HG03521 (cell line): Measurements from ENCODE around the gene DEPDC1B.
"Not testable (repeated sequence)": the region's sequence is repeated elsewhere in the genome, so short reads cannot be mapped to it uniquely, and the experiment has no call there.

Experiments
- ATAC-seq: cut with Tn5 transposase; IDR thresholded peaks from one replicate; pipeline ENCODE4 v1.9.1; 2021; ENCODE audit warnings: mild to moderate bottlenecking, moderate library complexity; ENCODE audit not compliant: unreplicated experiment

DEPDC1B gene

DNA sequence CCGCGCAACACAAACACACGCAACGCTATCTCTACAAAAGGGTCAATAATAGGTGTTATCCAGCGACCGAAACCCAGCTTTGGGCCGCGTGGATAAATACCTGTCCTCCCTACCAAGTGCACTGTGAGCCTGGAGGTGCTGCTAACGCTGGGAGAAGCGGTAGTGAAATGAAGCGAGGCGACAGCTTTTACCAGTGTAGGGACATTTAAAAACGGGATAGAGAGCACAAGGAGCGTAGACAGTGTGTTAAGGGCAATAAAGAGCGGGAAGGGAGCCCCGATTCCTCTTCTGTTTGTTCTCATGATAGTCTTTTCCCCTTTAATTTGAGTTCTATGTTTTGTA lies 421 bp upstream of the DEPDC1B start:
- ATAC-seq: peak; percentile 6

DNA sequence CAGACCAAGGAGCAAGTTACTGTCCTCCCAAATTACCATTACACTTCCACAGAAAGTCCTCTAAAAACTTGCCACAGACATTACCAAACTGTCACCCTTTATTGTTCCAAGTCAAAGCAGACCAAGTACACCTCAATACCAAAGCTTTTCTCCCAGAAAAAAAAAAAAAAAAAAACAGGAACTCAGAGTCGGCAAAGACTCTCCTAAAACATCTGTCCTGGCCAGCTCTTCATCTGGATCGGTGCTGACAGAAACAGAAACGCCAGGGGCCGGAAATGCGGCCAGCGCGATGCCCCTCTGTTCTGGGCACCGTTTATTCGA lies 718 bp downstream of the DEPDC1B start:
- ATAC-seq: no peak

DNA sequence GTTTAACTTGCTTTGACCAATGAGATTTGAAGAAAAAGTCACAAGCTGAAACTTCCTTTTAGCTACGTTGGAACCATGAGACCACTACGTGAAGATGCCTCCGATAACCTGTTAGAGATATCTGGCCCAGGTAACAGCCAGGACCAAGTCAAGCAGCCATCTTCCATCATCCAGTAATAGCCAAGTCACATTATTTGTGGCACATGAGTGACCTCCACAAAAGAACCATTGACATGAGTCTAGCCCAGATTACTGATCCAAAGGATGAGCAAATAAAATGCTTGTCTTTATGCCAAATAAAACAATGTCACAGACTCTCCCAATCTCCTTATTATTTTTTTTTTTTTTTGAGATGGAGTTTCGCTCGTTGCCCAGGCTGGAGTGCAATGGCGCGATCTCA lies 1.6 kb downstream of the DEPDC1B start:
- ATAC-seq: no peak

DNA sequence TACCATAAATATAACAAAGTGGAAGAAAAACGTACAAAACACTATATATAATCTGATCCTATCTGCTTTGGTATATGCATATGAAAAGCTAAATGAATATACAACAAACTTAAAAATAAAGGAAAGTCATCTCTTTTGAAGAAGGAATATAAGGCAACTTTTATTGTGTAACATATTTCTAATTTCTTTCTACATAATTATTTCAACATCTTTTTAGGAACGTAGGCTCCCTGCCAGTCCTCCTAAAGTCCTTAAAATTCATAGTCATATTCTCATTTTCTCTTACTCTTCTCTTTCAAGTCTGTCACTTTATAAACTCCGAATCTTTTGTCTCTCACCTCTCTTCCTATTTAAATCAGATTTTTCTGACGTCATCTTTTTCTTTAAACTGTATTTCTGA lies 9.6 kb downstream of the DEPDC1B start:
- ATAC-seq: no peak

DNA sequence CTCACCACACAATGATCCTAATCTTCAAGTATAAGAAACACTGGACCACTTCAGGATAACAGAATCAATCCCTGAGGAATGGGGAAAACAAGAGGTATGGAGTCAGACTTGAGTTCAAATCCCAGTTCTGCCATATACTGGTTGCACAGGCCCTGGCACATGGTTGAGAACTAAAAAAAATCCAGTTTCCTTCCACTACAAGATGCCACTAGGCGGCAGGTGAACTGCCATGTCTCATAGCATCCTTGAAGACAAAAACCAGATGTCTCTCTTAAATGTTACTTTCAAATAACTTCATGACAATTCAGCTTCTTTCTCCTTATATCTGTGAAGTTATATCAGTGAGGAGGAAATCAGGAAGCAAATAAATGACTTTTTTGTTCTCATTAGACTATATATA lies 11.0 kb downstream of the DEPDC1B start:
- no peak for ATAC-seq

DNA sequence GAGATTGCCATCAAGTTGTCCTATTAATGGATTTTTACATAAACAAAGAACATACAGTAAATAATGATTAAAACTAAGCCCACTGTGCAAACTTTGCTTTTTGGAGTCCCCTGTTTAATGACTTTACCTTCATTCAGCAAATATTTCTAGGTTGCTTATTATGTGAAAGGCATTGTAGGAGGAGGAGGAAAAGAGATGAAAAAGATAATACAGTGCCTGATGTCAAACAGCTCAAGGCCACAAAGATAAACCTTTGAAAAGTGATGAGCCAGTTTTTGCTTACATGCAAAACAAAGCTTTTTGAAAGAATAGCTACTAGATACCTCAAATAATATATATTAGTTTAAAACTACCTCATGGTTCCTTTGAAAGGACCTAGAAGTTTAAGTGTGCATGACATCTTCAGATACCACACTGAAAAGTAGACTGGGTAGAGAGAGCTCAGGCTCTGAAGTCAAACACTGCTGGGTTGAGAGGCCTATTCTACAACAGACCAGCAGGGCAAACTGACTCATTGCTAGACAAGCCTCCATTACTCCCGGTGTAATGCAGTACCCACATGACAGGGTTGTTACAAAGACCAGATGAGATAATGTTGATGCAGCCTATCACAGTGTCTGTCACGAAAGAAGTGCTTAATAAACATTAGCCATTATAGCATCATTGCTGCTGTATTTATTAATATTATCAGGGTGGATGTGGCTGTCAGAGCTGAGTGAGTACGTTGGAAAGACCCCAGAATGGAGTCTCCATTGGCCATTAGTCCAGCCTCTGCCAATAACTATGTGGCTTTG lies 11.8 kb downstream of the DEPDC1B start:
- ATAC-seq: peak; percentile 97

DNA sequence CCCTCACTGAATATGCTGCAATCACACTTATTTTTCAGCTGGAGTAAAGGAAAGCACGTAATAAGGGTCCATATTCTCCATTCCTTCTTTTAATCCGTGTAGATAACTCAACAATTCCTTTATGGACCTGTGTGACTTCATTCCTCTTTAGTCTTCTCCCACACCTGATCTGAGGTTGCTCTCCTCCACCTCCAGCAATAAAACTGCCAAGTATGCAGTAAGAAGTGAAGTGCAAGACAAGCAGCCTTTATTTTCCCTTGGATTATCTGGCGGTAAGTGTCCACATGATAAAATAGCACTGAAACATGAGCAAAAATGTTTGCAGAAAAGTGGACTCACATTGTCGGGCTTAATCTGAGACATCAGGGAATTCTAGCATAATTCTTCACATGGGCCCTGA lies 13.8 kb downstream of the DEPDC1B start:
- no peak for ATAC-seq

DNA sequence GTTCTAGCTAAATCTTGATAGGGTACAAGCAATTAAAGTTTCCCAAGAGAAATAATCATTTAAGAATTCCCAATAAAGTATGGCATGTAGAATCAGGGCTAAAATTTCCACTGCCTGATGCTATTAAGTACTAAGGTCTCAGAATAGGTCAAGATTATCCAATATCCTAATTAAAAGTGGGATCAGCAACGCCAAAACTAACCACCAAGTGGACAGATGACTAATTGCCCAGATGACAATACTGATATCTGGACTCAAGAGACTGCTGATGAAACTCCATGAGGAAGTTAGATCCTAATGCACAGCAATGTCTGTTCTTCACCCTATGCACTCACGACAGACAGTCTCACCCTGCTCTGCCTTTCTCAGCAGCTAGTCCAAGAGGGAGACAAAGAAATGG lies 14.3 kb downstream of the DEPDC1B start:
- ATAC-seq: no peak

DNA sequence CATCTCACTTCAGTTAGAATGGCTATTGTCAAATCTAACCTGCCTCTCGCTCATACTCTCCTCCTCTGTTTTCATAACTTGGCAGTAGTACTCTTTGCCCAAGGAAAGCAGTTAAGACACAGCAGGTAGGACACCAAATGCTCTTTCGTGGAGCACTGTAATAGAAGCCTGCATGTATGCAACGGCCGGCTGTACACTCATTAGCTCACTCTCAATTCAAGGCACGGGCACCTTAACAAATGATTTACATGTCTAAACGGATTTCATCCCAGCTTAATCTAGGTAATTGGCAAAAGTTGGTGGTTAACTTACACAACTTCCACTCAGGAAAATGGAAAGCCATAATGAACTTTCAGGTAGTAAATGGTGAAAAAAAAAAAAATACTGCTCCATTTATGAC lies 14.9 kb downstream of the DEPDC1B start:
- ATAC-seq: no peak

DNA sequence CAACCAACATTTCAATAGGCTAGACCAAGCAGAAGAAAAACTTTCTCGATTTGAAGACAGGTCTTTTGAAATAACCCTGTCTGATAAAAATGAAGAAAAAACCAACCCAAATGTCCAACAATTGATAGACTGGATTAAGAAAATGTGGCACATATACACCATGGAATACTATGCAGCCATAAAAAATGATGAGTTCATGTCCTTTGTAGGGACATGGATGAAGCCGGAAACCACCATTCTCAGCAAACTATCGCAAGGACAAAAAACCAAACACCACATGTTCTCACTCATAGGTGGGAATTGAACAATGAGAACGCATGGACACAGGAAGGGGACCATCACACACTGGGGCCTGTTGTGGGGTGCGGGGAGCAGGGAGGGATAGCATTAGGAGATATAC lies 18.0 kb downstream of the DEPDC1B start:
- ATAC-seq: not testable (repeated sequence)

DNA sequence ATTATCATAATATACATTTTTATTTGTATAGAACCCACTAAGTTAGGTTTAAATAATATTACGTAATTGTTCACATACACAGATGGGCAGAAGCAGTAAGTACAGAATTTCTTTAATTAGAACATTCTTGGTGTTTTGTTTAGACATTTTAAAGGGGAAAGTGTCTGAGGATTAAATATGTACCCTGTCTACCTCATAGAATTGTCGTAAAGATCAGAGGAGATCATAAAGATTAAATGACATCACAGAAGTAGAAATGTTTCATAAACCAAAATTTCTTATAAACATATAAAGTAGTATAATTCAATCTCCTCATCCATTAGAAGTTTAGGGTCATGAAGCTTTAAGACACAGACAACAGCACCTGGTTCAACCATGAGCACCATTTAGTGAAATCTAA lies 20.1 kb downstream of the DEPDC1B start:
- no peak for ATAC-seq

DNA sequence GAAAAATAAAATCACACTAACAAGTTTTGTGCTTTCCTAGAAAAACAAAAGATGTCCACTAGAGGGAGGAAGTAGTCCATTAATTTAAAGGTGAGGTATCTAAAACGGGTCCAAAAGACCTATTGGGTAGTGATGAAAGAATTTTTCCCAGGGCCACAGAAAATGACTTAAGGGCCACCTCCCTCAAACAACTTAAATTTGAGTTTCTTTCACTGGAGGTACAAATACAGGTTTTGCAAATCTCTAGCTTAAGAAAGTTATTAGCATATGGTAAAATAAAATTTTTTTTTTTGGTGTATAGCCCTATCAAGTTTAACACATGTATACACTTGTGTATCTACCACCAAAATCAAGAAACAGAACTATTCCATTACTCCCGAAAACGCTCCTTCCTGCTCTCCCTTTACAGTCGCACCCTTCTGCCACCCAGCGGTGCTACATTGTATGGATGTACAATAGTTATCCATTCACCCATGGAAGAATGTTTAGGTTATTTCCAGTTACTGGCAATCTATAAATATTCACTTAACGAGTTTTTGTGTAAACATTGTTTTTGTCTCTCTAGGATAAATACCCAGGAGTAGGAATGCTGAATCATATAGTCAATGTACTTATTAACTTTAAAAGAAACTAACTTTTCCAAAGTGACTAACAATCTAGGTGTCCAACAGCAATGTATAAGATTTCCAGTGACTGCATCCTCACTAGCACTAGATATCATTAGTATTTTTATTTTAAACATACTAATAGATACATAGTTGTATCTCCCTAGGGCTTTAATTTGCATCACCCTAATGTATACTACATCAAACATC lies 21.9 kb downstream of the DEPDC1B start:
- ATAC-seq: peak; percentile 64

DNA sequence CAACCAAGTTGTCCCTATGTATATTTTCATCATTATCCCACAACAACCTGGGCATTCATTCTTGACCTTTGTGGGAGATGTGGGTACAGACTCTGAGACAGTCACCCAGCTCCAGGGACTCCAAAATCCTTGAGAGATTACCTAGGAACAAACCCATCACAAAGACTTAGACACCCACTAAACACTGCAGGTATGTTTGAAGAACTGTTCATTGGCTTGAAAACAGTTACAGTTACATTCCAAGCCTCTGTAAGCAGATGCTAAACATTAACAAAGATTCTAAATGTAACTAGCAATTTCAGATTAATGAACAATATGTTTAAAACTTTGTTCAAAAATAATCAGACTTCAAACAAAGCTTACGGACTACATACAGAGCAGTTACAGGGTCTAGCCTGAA lies 24.7 kb downstream of the DEPDC1B start:
- ATAC-seq: no peak

DNA sequence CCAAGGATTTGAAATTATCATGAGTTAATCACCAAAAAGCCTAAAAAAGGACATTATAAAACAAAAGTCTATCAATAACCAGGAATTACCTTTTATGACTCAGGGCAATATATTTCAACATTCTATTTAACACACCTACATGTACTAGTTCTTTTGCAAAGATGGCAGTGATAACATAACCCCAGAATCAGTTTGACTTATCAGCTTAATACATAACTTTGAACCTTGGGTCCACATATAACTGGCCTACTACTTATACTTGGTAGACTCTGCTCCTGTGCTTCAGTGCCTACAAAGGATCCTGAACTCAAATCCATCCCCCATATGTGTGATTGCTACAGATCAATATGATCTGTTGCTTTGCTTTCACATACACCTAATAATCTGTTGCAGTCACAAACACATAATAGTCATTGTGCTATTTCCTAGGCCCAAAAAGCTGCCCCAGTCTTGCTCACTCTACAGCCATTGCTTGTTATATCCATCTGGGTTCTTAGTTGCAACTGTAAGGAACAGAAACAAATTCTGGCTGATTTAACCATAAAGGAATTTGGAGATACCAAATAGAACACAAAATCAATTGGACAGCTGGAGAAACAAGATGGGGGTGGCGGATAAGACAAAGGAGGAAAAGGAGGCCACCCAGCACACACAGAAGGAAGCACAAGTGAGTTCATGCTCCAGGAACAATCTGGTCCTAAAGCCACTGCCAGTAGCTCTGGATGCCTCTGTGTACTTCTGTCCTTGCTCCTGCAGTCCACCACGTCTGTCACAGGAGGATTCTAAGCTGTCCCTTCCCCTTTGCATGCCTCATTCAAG lies 25.5 kb downstream of the DEPDC1B start:
- no peak for ATAC-seq

DNA sequence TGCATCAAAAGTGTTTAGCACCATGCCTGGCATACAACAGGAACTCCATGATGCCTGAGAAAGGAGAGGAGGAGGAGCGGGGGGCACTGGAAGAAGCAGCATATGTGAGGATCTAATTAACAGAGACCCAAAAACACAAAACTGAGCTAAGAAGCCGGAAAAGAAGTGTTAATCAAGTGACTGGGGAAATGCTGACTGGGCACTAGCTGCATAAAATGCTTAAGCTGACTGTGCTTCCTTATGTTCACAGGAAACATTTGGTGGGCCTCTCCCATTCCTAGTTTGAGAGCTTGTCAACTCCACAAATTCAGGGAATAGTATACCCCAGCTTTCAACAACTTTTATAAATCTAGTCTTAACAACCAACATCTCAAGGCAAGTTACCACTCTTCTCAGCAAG lies 26.6 kb downstream of the DEPDC1B start:
- no peak for ATAC-seq

DNA sequence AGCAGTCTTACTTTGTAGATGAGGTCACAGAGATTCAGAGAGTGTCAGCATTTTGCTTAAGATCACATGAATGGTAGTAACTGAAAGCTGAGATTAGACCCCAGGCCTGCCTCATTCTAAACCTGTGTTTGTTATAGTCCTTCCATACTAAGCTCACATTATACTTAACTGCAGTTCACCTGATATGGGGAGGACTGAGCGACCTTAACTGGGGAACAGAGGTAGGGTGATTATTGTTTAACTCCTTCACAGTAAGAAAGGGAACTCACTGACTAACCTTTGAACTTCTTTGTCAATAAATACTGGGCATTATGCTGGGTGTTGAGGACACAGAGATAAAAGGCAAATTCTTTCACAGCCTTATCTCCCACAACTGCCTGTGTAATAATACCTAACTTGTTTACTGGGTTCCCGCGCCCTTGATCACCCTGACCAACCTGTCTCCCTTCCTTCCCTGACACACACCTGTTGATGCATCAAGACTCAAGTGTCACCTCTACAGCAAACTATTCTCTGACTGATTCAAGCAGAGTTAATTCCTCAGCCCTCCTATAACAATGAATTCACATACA lies 27.2 kb downstream of the DEPDC1B start:
- no peak for ATAC-seq

DNA sequence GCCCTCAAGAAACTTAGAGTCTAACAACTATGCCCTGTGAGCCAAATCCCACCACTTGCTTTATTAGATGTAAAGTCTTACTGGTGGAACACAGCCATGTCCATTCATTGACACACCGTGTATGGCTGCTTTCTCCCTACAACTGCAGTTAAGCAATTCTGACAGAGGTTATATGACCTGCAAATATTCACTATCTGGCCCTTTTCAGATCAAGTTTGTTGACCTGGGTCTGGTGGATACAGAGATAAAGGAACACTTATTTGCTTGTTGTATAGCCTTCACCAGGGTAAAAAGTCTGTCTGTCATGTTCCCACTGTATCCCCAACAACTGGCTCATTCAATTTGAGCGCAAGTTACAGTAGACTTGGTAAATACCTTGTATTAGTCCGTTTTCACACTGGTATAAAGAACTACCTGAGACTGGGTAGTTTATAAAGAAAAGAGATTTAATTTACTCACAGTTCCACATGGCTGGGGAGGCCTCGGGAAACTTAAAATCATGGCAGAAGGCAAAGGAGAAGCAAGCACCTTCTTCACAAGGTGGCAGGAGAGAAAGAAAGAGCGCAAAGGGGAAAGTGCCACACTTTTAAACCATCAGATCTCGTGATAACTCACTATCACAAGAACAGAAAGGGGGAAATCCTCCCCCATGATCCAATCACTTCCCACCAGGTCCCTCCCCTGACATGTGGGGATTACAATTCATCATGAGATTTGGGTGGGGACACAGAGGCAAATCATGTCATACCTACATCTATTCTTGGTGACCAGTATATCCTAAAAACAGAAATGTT lies 27.9 kb downstream of the DEPDC1B start:
- no peak for ATAC-seq

DNA sequence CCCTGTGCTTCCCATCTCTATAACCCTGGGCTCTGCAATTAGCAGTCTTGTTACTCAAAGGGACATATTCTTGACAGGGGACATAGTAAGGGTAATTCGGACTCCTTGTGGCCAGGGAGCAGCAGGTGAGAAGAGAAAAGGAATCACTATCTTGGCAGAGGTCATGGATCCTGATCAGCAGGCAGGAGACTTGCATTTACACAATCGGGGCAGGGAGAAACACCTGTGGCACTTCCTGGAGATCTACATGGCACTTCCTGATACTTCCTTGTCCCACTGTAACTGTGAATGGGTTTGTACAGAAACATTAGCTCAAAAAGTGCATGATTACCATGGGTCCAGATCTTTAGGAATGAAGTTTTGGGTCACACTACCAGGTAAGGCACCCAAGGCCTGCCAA lies 29.2 kb downstream of the DEPDC1B start:
- ATAC-seq: no peak

DNA sequence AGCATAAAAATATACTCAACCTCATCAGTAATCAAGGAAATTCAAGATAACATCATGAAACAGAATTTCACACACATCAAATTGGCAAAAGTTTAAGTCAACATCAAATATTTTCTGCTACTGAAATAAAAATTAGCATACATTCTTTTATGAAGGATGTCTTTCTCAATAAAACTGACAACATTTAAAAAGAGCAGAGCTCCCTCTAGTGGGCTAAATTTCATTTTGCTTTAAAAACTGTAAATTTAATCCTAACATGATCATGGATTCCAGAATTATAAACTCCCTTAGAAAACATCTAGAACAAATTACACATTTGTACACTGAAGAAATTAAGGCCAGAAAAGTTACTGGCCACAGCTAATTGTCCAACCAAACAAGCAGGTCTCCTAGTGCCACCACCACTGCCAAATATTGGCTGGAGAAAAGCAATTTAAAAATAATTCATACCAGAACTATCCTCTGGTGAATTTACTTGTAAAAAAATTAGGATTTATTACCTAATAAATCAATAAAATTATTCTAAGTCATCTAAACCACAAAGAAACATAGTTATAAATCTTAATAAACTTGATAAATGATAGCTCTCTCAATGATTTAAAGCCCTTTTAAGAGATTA lies 31.2 kb downstream of the DEPDC1B start:
- no peak for ATAC-seq
